Measurements from ENCODE around the gene PSKH1.

The PSKH1 gene

DNA sequence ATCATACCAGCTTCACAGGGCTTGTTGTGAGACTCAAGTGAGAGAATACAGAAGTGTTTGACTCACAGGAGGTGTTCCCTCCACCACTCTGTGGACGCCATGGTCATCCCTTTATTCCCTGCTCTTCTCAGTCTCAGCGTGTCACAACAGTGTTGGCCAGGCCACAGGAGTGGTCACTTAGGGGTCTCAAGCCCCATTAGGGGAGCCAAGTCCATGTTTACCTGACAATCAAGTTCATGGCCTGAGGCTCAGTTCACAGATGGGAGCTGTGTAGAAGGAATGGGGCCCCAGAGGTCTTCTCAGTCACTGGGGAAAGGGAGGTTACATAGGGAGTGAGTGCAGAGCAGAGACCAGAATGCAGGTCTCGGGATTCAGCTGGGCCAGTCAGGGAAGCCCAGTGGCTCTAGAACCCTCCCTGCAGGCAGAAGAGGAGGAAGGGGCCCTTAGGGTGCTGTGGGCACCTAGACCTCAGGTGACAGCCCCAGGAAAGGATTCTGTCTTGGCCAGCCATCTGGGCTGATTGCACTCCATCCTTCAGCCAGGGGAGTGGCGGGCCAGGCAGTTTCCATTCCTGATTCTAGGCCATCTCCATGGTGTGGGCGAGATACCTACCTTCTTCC is 36.0 kb upstream of the PSKH1 start:
- H3K36me3 ChIP-seq (ENCODE audit: control insufficient read depth, insufficient read depth, low read length), result peaks cover 3% of the 10 kb centered on the region; the same call in 1 of the 2 replicates
- TF ChIP-seq, protein P1, sequence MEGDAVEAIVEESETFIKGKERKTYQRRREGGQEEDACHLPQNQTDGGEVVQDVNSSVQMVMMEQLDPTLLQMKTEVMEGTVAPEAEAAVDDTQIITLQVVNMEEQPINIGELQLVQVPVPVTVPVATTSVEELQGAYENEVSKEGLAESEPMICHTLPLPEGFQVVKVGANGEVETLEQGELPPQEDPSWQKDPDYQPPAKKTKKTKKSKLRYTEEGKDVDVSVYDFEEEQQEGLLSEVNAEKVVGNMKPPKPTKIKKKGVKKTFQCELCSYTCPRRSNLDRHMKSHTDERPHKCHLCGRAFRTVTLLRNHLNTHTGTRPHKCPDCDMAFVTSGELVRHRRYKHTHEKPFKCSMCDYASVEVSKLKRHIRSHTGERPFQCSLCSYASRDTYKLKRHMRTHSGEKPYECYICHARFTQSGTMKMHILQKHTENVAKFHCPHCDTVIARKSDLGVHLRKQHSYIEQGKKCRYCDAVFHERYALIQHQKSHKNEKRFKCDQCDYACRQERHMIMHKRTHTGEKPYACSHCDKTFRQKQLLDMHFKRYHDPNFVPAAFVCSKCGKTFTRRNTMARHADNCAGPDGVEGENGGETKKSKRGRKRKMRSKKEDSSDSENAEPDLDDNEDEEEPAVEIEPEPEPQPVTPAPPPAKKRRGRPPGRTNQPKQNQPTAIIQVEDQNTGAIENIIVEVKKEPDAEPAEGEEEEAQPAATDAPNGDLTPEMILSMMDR (IDR thresholded peaks at IDR 0.05; ENCODE audit: insufficient read depth, low read length, poor library complexity, severe bottlenecking), result no peak
- no peak overlapping the region for H3K4me3 ChIP-seq (replicated peaks; ENCODE audit: low read depth, low read length)
- H3K27me3 ChIP-seq (replicated peaks; ENCODE audit: control insufficient read depth, insufficient read depth, low read length), result no peaks in the 10 kb centered on the region
- no peak for DNase-seq (ENCODE audit: extremely low read depth, insufficient read length)

DNA sequence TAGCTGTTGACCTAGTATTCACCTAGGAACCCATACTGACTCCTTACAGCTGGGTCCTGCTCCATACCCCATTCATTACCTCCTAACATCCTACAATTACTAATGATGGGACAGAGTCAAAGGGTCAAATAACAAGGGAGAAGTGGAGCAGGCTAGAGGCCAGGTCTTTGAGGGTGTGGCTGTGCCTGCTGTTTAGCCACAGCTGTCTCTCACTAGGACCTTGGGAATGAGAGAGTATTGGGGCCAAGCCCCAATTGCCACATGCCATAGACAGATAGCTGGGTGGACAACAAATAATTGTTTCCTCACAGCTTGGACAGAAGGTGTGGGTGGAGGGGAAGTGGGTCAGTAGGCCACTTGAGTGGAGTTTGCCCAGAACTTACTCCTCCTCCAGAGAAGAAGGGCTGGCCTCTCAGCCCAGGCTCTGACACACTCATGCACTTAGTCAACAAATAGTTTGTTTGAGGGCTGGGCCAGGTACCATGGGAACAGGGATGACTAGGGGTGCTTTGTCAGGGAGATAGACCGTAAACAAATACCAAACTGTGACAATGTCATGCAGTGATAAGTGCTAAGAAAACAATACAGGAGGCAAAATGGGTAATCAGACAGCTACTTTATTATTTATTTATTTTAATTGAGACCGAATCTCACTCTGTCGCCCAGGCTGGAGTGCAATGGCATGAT is 35.4 kb upstream of the PSKH1 start:
- TF ChIP-seq, protein P1 (IDR thresholded peaks at IDR 0.05; ENCODE audit: insufficient read depth, low read length, poor library complexity, severe bottlenecking), result no peak
- DNase-seq (ENCODE audit: extremely low read depth, insufficient read length), result no peak
- Histone ChIP-seq H3K27me3 (replicated peaks; ENCODE audit: control insufficient read depth, insufficient read depth, low read length) (no peaks in the 10 kb centered on the region), H3K4me3 (replicated peaks; ENCODE audit: low read depth, low read length) (no peak overlapping the region), H3K36me3 (ENCODE audit: control insufficient read depth, insufficient read depth, low read length) (peaks cover 3% of the 10 kb centered on the region; the same call in 1 of the 2 replicates)

DNA sequence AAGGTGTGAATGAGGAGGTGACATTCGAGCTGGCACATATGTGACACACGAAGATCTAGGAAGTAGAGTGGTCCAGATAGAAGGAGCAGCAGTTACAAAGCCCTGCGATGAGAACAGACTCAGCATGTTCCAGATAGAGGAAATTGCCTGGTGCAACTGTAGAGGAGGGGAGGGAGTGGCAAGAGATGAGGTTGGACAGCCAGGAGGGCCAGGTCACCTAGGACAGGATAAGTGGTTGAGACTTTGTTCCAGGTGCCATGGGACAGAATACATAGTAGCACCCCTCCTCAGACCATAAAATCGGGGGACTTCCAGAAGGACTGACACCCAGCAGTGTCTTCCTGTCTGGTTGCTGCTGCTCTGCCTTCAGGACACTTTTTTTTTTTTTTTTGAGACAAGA is 34.6 kb upstream of the PSKH1 start:
- Histone ChIP-seq H3K36me3 (ENCODE audit: control insufficient read depth, insufficient read depth, low read length) (peaks cover 5% of the 10 kb centered on the region), H3K27me3 (replicated peaks; ENCODE audit: control insufficient read depth, insufficient read depth, low read length) (no peaks in the 10 kb centered on the region), H3K4me3 (replicated peaks; ENCODE audit: low read depth, low read length) (no peak overlapping the region)
- TF ChIP-seq, protein P1 (IDR thresholded peaks at IDR 0.05; ENCODE audit: insufficient read depth, low read length, poor library complexity, severe bottlenecking), result no peak
- DNase-seq (ENCODE audit: extremely low read depth, insufficient read length), result no peak

DNA sequence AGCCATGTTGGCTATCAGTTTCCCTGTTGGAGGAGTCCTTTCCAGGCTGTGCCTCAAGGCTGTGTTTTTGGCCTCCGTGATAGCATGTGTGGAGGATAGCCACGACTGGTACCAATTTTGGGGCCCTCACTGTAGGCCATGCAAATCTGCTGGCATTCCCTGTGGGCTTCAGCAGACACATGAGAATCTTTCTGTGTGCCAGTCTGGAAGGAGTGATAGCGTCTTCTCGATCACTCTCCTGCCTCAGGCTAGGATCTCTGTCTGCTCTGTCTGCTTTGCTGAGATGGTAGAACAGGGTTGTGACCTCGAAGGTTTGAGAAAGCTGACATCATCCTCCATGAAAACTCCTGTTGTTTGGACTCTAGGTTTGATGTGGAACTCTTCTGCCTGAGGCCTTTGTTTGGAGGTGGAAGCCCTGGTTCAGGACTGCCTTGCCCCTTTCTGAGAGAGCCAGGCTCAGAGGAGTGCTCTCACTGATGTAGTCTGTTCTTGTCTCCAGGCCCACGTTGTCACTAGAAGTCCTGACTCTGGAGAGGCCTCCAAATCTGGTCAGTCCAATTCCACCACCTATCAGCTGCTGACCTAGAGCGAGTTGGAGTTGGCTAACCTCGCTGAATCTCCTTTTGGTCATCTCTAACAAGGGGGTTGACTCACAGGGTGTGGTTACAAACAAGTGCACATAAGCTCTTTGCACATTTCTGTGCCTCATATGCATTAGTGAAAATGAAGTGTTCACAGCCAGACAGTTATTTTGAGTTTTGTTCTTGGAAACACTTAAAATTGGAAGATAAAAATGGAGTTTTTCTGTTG is 32.3 kb upstream of the PSKH1 start:
- Histone ChIP-seq H3K4me3 (replicated peaks; ENCODE audit: low read depth, low read length) (no peak overlapping the region), H3K27me3 (replicated peaks; ENCODE audit: control insufficient read depth, insufficient read depth, low read length) (no peaks in the 10 kb centered on the region), H3K36me3 (ENCODE audit: control insufficient read depth, insufficient read depth, low read length) (peaks cover 5% of the 10 kb centered on the region)
- TF ChIP-seq, protein P1 (IDR thresholded peaks at IDR 0.05; ENCODE audit: insufficient read depth, low read length, poor library complexity, severe bottlenecking), result no peak
- DNase-seq (ENCODE audit: extremely low read depth, insufficient read length), result no peak

DNA sequence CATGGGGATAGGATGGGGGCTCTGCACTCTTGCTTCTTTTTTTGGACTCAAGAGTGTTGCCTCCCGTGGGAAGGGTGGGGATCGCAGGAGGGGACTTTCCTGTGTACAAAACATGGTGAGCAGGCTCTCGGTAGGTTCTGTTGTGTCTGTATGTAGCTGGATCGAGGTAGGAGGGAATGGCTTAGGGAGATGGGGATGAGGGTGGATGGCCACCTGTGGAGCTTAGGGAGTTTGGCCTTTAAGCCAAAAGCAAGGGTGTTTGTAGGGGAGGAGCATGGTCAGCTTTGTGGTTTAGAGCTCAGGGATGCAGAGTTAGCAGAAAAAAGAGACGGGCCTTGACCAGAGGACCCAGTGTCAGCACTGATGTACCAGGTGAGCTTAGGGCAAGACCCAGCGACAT is 31.2 kb upstream of the PSKH1 start:
- no peaks in the 10 kb centered on the region for H3K27me3 ChIP-seq (replicated peaks; ENCODE audit: control insufficient read depth, insufficient read depth, low read length)
- TF ChIP-seq, protein P1 (IDR thresholded peaks at IDR 0.05; ENCODE audit: insufficient read depth, low read length, poor library complexity, severe bottlenecking), result no peak
- no peak overlapping the region for H3K4me3 ChIP-seq (replicated peaks; ENCODE audit: low read depth, low read length)
- H3K36me3 ChIP-seq (ENCODE audit: control insufficient read depth, insufficient read depth, low read length), result peaks cover 7% of the 10 kb centered on the region
- DNase-seq (ENCODE audit: extremely low read depth, insufficient read length), result no peak
